Caco-2 (cell line): Measurements from ENCODE around the gene ARRB2. TPM values are rescaled to one million over a fixed set of nuclear protein-coding genes. Genes with fewer than 3 reads are reported as not detected.

ENCODE experiments used
- BruUV-seq: library from RNA; stranded (reverse); fragments of 400-500 nt; replicated peaks from 2 replicates; lab custom pipeline; 2021; lab: Mats Ljungman, UMichigan
- CTCF ChIA-PET: fragments of 300-600 bp; sonication (Branson Sonifier 250); formaldehyde crosslinking; loops from one replicate; lab custom pipeline; 2022; ENCODE audit warnings: antibody characterized with exemption; lab: Charles Lee
- POLR2A ChIA-PET: fragments of 300-600 bp; sonication (Branson Sonifier 250); formaldehyde crosslinking; loops from one replicate; lab custom pipeline; 2022; ENCODE audit warnings: antibody characterized with exemption; lab: Charles Lee
- DNase-seq, 2 experiments: peaks; one replicate each; pipeline versions ENCODE4 v3.0.0 to v3.0.0-alpha.2; 2020 to 2022
- H3K27me3 ChIP-seq: replicated peaks from 2 replicates; pipeline ENCODE4 v1.6.0; 2011; ENCODE audit warnings: low read length; ENCODE audit not compliant: control insufficient read depth, insufficient read depth
- H3K36me3 ChIP-seq: 2 replicates; pipeline ENCODE4 v1.5.1; 2011; ENCODE audit warnings: low read length; ENCODE audit not compliant: control insufficient read depth, insufficient read depth
- H3K4me1 ChIP-seq: fragments of 250-450 bp; sonication (Bioruptor Pico); 2 replicates; pipeline ENCODE4 v1.5.1; 2020; ENCODE audit warnings: mild to moderate bottlenecking
- H3K4me3 ChIP-seq: 2 replicates; pipeline ENCODE4 v1.5.1; 2011; ENCODE audit warnings: low read depth, mild to moderate bottlenecking, control low read depth, low read length
- H3K9me3 ChIP-seq: fragments of 250-450 bp; sonication (Bioruptor Pico); 2 replicates; pipeline ENCODE4 v1.5.1; 2020; ENCODE audit warnings: mild to moderate bottlenecking, moderate library complexity
- H3K27ac Mint-ChIP-seq: one replicate; pipeline ENCODE4 v1.8.0; 2022; ENCODE audit warnings: mixed read lengths; ENCODE audit not compliant: unreplicated experiment
- H3K27me3 Mint-ChIP-seq: one replicate; pipeline ENCODE4 v1.8.0; 2022; ENCODE audit warnings: mixed read lengths; ENCODE audit not compliant: insufficient read depth, unreplicated experiment
- H3K36me3 Mint-ChIP-seq: one replicate; pipeline ENCODE4 v1.8.0; 2022; ENCODE audit warnings: mild to moderate bottlenecking, mixed read lengths; ENCODE audit not compliant: insufficient read depth, unreplicated experiment
- H3K4me1 Mint-ChIP-seq: one replicate; pipeline ENCODE4 v1.8.0; 2022; ENCODE audit warnings: low read depth, mixed read lengths; ENCODE audit not compliant: unreplicated experiment
- H3K4me3 Mint-ChIP-seq: one replicate; pipeline ENCODE4 v1.8.0; 2022; ENCODE audit warnings: mild to moderate bottlenecking, moderate library complexity, mixed read lengths; ENCODE audit not compliant: unreplicated experiment
- H3K9me3 Mint-ChIP-seq: one replicate; pipeline ENCODE4 v1.8.0; 2022; ENCODE audit warnings: mixed read lengths; ENCODE audit not compliant: unreplicated experiment
- intact Hi-C: fragments of 100-400 bp; cut with micrococcal nuclease; formaldehyde crosslinking; loops from one replicate; pipeline ENCODE4 v1.10.0; 2022; ENCODE audit not compliant: unreplicated experiment
- total RNA-seq: library from RNA; stranded (reverse); gene quantifications from 2 replicates; pipeline ENCODE4 v1.2.3, GENCODE V29; 2022
- TF ChIP-seq, protein P1 (sequence below), 2 experiments: fragments of 200-600 bp in 1 of 2; IDR thresholded peaks; 1 replicate in 1 of 2; 2 replicates in 1 of 2; pipeline versions ENCODE4 v1.5.1 to v1.8.0; 2011 to 2022; ENCODE audit warnings: antibody characterized with exemption in 1 of 2, control low read depth in 1 of 2, inconsistent platforms in 1 of 2, low read depth in 1 of 2, low read length in 1 of 2, mild to moderate bottlenecking in 1 of 2, moderate library complexity in 1 of 2; ENCODE audit not compliant: insufficient read depth in 1 of 2, severe bottlenecking in 1 of 2, unreplicated experiment in 1 of 2

ARRB2 gene
- total RNA-seq, 1 experiment from 2014 or later, result 37.1 TPM

- ChIA-PET POLR2A (no interaction called here), CTCF (no interaction called here)
- H3K27me3 ChIP-seq, result no peaks in the 10 kb centered on the region
- Mint-ChIP-seq H3K4me3 (no peak overlapping the region), H3K36me3 (peaks cover 32% of the 10 kb centered on the region), H3K4me1 (no peaks in the 10 kb centered on the region), H3K27ac (no peak overlapping the region), H3K9me3 (no peaks in the 10 kb centered on the region), H3K27me3 (no peaks in the 10 kb centered on the region)
- H3K9me3 ChIP-seq, result no peaks in the 10 kb centered on the region
- no peaks in the 10 kb centered on the region; the same call in none of the 2 replicates for H3K36me3 ChIP-seq
- no peak for DNase-seq
- H3K4me1 ChIP-seq, result peaks cover under 1% of the 10 kb centered on the region; the same call in 1 of the 2 replicates
- TF ChIP-seq, protein P1, sequence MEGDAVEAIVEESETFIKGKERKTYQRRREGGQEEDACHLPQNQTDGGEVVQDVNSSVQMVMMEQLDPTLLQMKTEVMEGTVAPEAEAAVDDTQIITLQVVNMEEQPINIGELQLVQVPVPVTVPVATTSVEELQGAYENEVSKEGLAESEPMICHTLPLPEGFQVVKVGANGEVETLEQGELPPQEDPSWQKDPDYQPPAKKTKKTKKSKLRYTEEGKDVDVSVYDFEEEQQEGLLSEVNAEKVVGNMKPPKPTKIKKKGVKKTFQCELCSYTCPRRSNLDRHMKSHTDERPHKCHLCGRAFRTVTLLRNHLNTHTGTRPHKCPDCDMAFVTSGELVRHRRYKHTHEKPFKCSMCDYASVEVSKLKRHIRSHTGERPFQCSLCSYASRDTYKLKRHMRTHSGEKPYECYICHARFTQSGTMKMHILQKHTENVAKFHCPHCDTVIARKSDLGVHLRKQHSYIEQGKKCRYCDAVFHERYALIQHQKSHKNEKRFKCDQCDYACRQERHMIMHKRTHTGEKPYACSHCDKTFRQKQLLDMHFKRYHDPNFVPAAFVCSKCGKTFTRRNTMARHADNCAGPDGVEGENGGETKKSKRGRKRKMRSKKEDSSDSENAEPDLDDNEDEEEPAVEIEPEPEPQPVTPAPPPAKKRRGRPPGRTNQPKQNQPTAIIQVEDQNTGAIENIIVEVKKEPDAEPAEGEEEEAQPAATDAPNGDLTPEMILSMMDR (IDR thresholded peaks at IDR 0.05; ENCODE audit: insufficient read depth in 1 of 2, low read depth in 1 of 2, low read length in 1 of 2, severe bottlenecking in 1 of 2, unreplicated experiment in 1 of 2), result no peak
- intact Hi-C loops, result no loop called here
- no TSS peak for BruUV-seq
- H3K4me3 ChIP-seq, result no peak overlapping the region
Measured at GRCh38 chr17:4673986-4674684, 36.3 kb upstream of the ARRB2 start.

- ChIA-PET POLR2A (no interaction called here), CTCF (no interaction called here)
- Histone ChIP-seq H3K4me3 (no peak overlapping the region), H3K9me3 (no peaks in the 10 kb centered on the region), H3K4me1 (peaks cover 4% of the 10 kb centered on the region; the same call in 1 of the 2 replicates), H3K27me3 (no peaks in the 10 kb centered on the region), H3K36me3 (no peaks in the 10 kb centered on the region; the same call in none of the 2 replicates)
- Mint-ChIP-seq H3K4me3 (no peak overlapping the region), H3K27me3 (no peaks in the 10 kb centered on the region), H3K36me3 (peaks cover 32% of the 10 kb centered on the region), H3K9me3 (no peaks in the 10 kb centered on the region), H3K4me1 (no peaks in the 10 kb centered on the region), H3K27ac (no peak overlapping the region)
- BruUV-seq, result no TSS peak
- DNase-seq, result no peak
- intact Hi-C loops, result no loop called here
- TF ChIP-seq, protein P1 (IDR thresholded peaks at IDR 0.05; ENCODE audit: insufficient read depth in 1 of 2, low read depth in 1 of 2, low read length in 1 of 2, severe bottlenecking in 1 of 2, unreplicated experiment in 1 of 2), result no peak
Measured at GRCh38 chr17:4674685-4674998, 35.8 kb upstream of the ARRB2 start.

DNA sequence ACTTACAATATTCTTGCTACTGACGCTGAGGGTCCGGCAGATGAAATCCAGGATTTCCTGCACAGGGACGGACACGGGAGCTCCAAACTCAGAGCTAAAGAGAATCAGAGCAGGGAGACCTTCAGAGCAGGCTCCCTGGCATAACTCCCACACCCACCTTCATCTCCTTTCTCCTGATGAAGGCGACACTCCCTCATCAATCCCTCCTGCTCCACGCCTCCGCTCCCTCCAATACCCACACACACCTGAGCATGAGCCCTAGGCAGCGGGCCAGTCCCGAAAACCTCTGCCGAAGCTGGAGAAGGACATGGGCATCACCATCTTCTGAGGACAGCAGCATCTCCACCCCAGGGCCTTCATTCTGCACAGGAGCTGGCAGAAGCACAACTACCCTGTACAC, 34.6 kb upstream of the ARRB2 start:
- intact Hi-C loops, result no loop called here
- Histone ChIP-seq H3K27me3 (no peaks in the 10 kb centered on the region), H3K4me3 (no peak overlapping the region), H3K9me3 (no peaks in the 10 kb centered on the region), H3K36me3 (no peaks in the 10 kb centered on the region; the same call in none of the 2 replicates), H3K4me1 (peaks cover 10% of the 10 kb centered on the region; the same call in 1 of the 2 replicates)
- no peak overlapping the region for H3K4me3 Mint-ChIP-seq
- no TSS peak for BruUV-seq
- ChIA-PET CTCF (no interaction called here), POLR2A (no interaction called here)
- H3K36me3 Mint-ChIP-seq, result peaks cover 29% of the 10 kb centered on the region
- TF ChIP-seq, protein P1 (IDR thresholded peaks at IDR 0.05; ENCODE audit: insufficient read depth in 1 of 2, low read depth in 1 of 2, low read length in 1 of 2, severe bottlenecking in 1 of 2, unreplicated experiment in 1 of 2), result no peak
- no peak for DNase-seq
- H3K27me3 Mint-ChIP-seq, result no peaks in the 10 kb centered on the region
- no peak overlapping the region for H3K27ac Mint-ChIP-seq
- H3K9me3 Mint-ChIP-seq, result no peaks in the 10 kb centered on the region
- H3K4me1 Mint-ChIP-seq, result peaks cover 4% of the 10 kb centered on the region
